DND-41 (cell line): ENCODE measurements around the gene ATP6V0C.

Experiments used
- ATAC-seq: fragments of 200-7000 bp; cut with Tn5 transposase; 3 replicates; pipeline ENCODE4 v1.9.1; 2021; ENCODE audit warnings: low read depth; ENCODE audit not compliant: insufficient read depth
- DNase-seq: peaks from one replicate; pipeline ENCODE4 v3.0.0-alpha.2; 2020
- H2AFZ ChIP-seq: 2 replicates; pipeline ENCODE4 v1.6.0; 2012; ENCODE audit warnings: low read depth, low read length
- H3K27ac ChIP-seq: 2 replicates; pipeline ENCODE4 v1.5.1; 2012; ENCODE audit warnings: low read length, inconsistent platforms
- H3K27me3 ChIP-seq: fragments of 200-600 bp; sonication (generic); 2 replicates; pipeline ENCODE4 v1.6.0; 2012; ENCODE audit warnings: low read length, mild to moderate bottlenecking, inconsistent platforms; ENCODE audit not compliant: insufficient read depth, poor library complexity
- H3K36me3 ChIP-seq: 2 replicates; pipeline ENCODE4 v1.5.1; 2012; ENCODE audit warnings: low read length, inconsistent platforms; ENCODE audit not compliant: insufficient read depth
- H3K4me1 ChIP-seq: 2 replicates; pipeline ENCODE4 v1.5.1; 2012; ENCODE audit warnings: mild to moderate bottlenecking, low read length; ENCODE audit not compliant: insufficient read depth
- H3K4me2 ChIP-seq: 2 replicates; pipeline ENCODE4 v1.6.0; 2012; ENCODE audit warnings: mild to moderate bottlenecking, moderate library complexity, low read length, inconsistent platforms; ENCODE audit not compliant: insufficient read depth
- H3K4me3 ChIP-seq, 2 experiments: fragments of 200-600 bp in 1 of 2; shearing (Covaris generic) in 1 of 2; 2 replicates each; pipeline ENCODE4 v1.5.1; 2012 to 2016; ENCODE audit warnings: inconsistent platforms in 2 of 2, low read length in 2 of 2, mild to moderate bottlenecking in 2 of 2, low read depth in 1 of 2, moderate library complexity in 1 of 2
- H3K79me2 ChIP-seq: 2 replicates; pipeline ENCODE4 v1.6.0; 2012; ENCODE audit warnings: low read length, inconsistent platforms; ENCODE audit not compliant: insufficient read depth
- H3K9ac ChIP-seq: 2 replicates; pipeline ENCODE4 v1.6.0; 2012; ENCODE audit warnings: low read depth, mild to moderate bottlenecking, inconsistent platforms, low read length, moderate library complexity
- H3K9me3 ChIP-seq: 2 replicates; pipeline ENCODE4 v1.5.1; 2012; ENCODE audit warnings: low read length, moderate library complexity, mild to moderate bottlenecking, inconsistent platforms; ENCODE audit not compliant: insufficient read depth, severe bottlenecking
- H4K20me1 ChIP-seq: 2 replicates; pipeline ENCODE4 v1.6.0; 2012; ENCODE audit warnings: low read length; ENCODE audit not compliant: insufficient read depth
- EZH2 ChIP-seq: IDR thresholded peaks from 3 replicates; pipeline ENCODE4 v1.6.1; 2012; ENCODE audit warnings: borderline replicate concordance, low read depth, mild to moderate bottlenecking, moderate library complexity, low read length, inconsistent platforms; ENCODE audit not compliant: severe bottlenecking
- TF ChIP-seq, protein P1 (sequence below): IDR thresholded peaks from 2 replicates; pipeline ENCODE4 v1.5.1; 2012; ENCODE audit warnings: borderline replicate concordance, low read length, moderate library complexity, mild to moderate bottlenecking; ENCODE audit not compliant: poor library complexity, severe bottlenecking; ENCODE audit errors: extremely low read depth

The ATP6V0C gene

DNA sequence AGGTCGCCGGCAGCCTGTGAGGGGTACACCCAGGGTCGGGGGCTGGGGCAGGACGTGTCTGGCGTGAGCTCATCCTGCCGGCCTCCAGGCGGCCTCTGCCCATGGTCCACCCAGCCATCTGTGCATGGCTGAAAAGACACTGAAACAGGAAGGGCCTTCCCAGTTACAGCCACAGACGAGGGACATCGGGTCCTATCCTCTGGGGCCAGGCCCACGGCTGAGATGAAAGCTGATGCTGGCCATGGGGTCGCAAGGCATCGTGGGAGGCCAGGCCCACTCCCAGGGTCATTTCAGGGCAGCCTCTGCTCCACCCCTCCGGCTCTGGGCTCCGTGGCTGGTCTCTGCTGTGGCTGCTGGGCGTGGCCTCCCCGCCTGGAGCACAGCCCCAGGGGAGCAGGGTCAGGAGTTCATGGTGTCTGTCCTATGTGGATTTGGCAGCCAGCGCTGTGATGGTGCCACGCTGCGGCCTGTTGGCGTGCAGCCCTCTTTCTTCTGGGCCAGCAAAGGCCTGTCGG is 16.6 kb upstream of the ATP6V0C start:
- Histone ChIP-seq H4K20me1 (peaks cover 28% of the 10 kb centered on the region), H3K36me3 (peaks cover 56% of the 10 kb centered on the region), H2AFZ (no peak overlapping the region), H3K27ac (no peak overlapping the region), H3K79me2 (peaks cover 9% of the 10 kb centered on the region; the same call in 1 of the 2 replicates), H3K9ac (no peak overlapping the region), H3K4me1 (peaks cover 11% of the 10 kb centered on the region), H3K9me3 (no peaks in the 10 kb centered on the region), H3K4me3 (no peak overlapping the region), H3K27me3 (no peaks in the 10 kb centered on the region), H3K4me2 (no peak overlapping the region)
- no peak for DNase-seq
- TF ChIP-seq EZH2, result no peak
- TF ChIP-seq, protein P1, sequence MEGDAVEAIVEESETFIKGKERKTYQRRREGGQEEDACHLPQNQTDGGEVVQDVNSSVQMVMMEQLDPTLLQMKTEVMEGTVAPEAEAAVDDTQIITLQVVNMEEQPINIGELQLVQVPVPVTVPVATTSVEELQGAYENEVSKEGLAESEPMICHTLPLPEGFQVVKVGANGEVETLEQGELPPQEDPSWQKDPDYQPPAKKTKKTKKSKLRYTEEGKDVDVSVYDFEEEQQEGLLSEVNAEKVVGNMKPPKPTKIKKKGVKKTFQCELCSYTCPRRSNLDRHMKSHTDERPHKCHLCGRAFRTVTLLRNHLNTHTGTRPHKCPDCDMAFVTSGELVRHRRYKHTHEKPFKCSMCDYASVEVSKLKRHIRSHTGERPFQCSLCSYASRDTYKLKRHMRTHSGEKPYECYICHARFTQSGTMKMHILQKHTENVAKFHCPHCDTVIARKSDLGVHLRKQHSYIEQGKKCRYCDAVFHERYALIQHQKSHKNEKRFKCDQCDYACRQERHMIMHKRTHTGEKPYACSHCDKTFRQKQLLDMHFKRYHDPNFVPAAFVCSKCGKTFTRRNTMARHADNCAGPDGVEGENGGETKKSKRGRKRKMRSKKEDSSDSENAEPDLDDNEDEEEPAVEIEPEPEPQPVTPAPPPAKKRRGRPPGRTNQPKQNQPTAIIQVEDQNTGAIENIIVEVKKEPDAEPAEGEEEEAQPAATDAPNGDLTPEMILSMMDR, result no peak
- ATAC-seq, result no peak

DNA sequence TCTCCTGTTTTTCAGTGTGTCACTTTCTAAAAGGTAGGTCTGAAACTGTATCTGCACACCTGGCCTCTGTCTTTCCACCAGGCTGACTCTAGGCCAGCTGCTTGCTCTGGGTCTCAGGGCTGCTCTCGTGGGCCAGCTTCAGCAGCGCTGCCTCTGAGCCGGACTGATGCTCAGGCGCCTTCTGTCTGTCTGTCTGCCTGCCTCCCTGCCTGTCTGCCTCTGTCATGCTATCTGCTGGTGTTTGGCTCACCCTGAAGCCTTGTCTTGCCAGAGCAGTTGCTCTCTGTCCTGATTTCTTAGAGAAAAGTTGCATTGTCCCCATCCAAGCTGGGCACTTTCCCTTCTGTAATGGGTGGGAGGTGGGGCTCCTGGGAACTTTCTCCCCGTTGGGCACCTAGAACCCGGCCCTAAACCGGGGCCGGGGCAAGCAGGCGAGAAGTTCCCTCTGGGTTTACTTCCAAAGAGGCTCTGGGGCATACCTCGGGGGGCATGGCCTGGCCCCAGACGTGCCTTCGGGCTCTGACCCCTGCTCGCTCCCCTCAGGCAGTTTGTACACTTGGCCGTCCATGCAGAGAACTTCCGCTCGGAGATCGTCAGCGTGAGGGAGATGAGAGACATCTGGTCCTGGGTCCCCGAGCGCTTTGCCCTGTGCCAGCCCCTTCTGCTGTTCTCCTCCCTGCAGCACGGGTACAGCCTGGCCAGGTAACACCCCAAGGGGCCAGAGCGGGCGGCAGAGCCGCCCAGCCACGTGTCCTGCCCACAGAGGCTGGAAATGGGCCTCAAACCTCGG is 15.9 kb upstream of the ATP6V0C start:
- Histone ChIP-seq H3K36me3 (peaks cover 61% of the 10 kb centered on the region), H2AFZ (no peak overlapping the region), H3K4me2 (no peak overlapping the region), H3K79me2 (0 out of 2 replicates have a peak, but pooled peaks cover 5% of the 10 kb centered on the region), H3K27me3 (no peaks in the 10 kb centered on the region), H4K20me1 (peaks cover 33% of the 10 kb centered on the region), H3K9me3 (no peaks in the 10 kb centered on the region), H3K4me1 (peaks cover 11% of the 10 kb centered on the region), H3K27ac (no peak overlapping the region), H3K9ac (no peak overlapping the region), H3K4me3 (no peak overlapping the region)
- DNase-seq (no peak), ATAC-seq (no peak)
- TF ChIP-seq, protein P1, result no peak
- no peak for TF ChIP-seq EZH2

GRCh38 chr16:2498531-2499253 is 15.1 kb upstream of the ATP6V0C start:
- Histone ChIP-seq H3K4me3 (no peak overlapping the region), H3K36me3 (peaks cover 61% of the 10 kb centered on the region)

More at GRCh38 chr16:2498531-2499253, 15.1 kb upstream of the ATP6V0C start:
- Histone ChIP-seq H3K4me1 (peaks cover 11% of the 10 kb centered on the region), H3K9me3 (no peaks in the 10 kb centered on the region), H2AFZ (no peak overlapping the region), H4K20me1 (peaks cover 30% of the 10 kb centered on the region), H3K9ac (no peak overlapping the region), H3K27ac (no peak overlapping the region), H3K27me3 (no peaks in the 10 kb centered on the region), H3K79me2 (0 out of 2 replicates have a peak, but pooled peaks cover 3% of the 10 kb centered on the region), H3K4me2 (no peak overlapping the region)
- TF ChIP-seq, protein P1, result no peak
- no peak for TF ChIP-seq EZH2
- ATAC-seq, result no peak
- no peak for DNase-seq
